Esophagus muscularis mucosa (tissue), 4 donors: ENCODE results near the gene ATF7. TPM values are rescaled to one million over a fixed set of nuclear protein-coding genes. Genes with fewer than 3 reads are reported as not detected.
A peak's percentile ranks its signal among the peaks of the same experiment; 100 is the strongest.

ENCODE experiments used
- DNase-seq: peaks from one replicate; pipeline ENCODE4 v3.0.0-alpha.2; 2017; ENCODE audit errors: extremely low spot score
- H3K27ac ChIP-seq, 4 donors: fragments of 200-600 bp; sonication (generic); replicated peaks in 1 of 4; 1 replicate in 3 of 4; 2 replicates in 1 of 4; pipeline ENCODE4 v1.5.1; 2016 to 2019; ENCODE audit warnings: mild to moderate bottlenecking in 1 of 4
- H3K27me3 ChIP-seq, 4 donors: fragments of 200-600 bp; sonication (generic); one replicate each; pipeline versions ENCODE4 v1.5.1 to v1.6.0; 2016 to 2019
- H3K36me3 ChIP-seq, 4 donors: fragments of 200-600 bp; sonication (generic); one replicate each; pipeline ENCODE4 v1.5.1; 2016 to 2019
- H3K4me1 ChIP-seq, 4 donors: fragments of 200-600 bp; sonication (generic); one replicate each; pipeline ENCODE4 v1.5.1; 2016 to 2019
- H3K4me3 ChIP-seq, 4 donors: fragments of 200-600 bp; sonication (generic); 1 replicate in 2 of 4; 2 replicates in 2 of 4; pipeline ENCODE4 v1.5.1; 2016 to 2019; ENCODE audit warnings: mild to moderate bottlenecking in 4 of 4, moderate library complexity in 1 of 4
- H3K9me3 ChIP-seq, 4 donors: fragments of 200-600 bp; sonication (generic); 1 replicate in 3 of 4; 2 replicates in 1 of 4; pipeline ENCODE4 v1.5.1; 2016 to 2019
- EP300 ChIP-seq: sonication (generic); formaldehyde crosslinking; IDR thresholded peaks from one replicate; pipeline ENCODE4 v1.6.1; 2017; ENCODE audit warnings: antibody characterized with exemption
- POLR2A ChIP-seq: fragments of 450-650 bp; IDR thresholded peaks from one replicate; pipeline ENCODE4 v1.6.1; 2017; ENCODE audit warnings: antibody characterized with exemption, moderate library complexity, mild to moderate bottlenecking, low read depth
- POLR2AphosphoS5 ChIP-seq, 2 donors: sonication (generic); formaldehyde crosslinking; IDR thresholded peaks; one replicate each; pipeline ENCODE4 v1.6.1; 2017; ENCODE audit warnings: antibody characterized with exemption in 2 of 2
- WGBS: methylation state at CpG from one replicate; pipeline ENCODE4 v1.1.5; 2018; 5-methylcytosine and 5-hydroxymethylcytosine counted together
- intact Hi-C: fragments of 100-400 bp; cut with DNase I; formaldehyde crosslinking; loops from one replicate; pipeline ENCODE4 v1.15.1; 2023
- total RNA-seq, 4 donors: library from RNA; depleted of rRNA; stranded (reverse); fragments of >200 nt; gene quantifications; one replicate each; pipeline versions ENCODE4 v1.1.0 to v1.2.1, GENCODE V29; 2016
- TF ChIP-seq, protein P1 (sequence below), 3 experiments: fragments of 200-600 bp in 2 of 3; fragments of 450-650 bp in 1 of 3; sonication (generic) in 2 of 3; IDR thresholded peaks; one replicate each; pipeline ENCODE4 v1.5.1; 2017 to 2019; ENCODE audit warnings: antibody characterized with exemption in 3 of 3, mild to moderate bottlenecking in 2 of 3, moderate library complexity in 1 of 3

ATF7 gene
- total RNA-seq, 4 donors from 2014 or later, result 23.5 to 43.6 (median 37.1) TPM

DNA sequence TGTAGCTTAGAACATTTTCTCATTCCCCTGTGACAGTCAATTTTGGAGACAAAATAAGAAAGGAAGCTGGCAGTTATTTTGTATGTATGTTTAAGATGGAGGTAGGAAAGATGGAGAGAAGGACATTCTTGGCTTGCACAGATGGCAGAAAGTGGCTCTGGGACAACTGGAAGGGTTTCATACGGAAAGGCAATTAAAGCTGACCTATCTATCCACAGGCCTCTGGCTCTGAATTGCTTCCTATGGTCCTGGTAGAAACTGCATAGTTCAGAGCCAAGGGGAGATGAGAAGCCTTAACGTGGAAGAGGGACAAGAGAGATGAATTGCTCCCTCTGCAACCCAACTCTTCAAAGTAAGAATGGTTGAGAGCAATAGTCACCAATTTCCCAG, 110.9 kb downstream of the ATF7 start:
- no peaks in the 10 kb centered on the region for H3K27me3 ChIP-seq
- no peak for DNase-seq
- 47% methylated on average over 2 of the region's 2 CpGs for WGBS
- H3K9me3 ChIP-seq, result no peaks in the 10 kb centered on the region
- intact Hi-C loops, result no loop called here
- TF ChIP-seq, protein P1, sequence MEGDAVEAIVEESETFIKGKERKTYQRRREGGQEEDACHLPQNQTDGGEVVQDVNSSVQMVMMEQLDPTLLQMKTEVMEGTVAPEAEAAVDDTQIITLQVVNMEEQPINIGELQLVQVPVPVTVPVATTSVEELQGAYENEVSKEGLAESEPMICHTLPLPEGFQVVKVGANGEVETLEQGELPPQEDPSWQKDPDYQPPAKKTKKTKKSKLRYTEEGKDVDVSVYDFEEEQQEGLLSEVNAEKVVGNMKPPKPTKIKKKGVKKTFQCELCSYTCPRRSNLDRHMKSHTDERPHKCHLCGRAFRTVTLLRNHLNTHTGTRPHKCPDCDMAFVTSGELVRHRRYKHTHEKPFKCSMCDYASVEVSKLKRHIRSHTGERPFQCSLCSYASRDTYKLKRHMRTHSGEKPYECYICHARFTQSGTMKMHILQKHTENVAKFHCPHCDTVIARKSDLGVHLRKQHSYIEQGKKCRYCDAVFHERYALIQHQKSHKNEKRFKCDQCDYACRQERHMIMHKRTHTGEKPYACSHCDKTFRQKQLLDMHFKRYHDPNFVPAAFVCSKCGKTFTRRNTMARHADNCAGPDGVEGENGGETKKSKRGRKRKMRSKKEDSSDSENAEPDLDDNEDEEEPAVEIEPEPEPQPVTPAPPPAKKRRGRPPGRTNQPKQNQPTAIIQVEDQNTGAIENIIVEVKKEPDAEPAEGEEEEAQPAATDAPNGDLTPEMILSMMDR (IDR thresholded peaks at IDR 0.05), result no peak
- TF ChIP-seq EP300, result no peak
- no peak for TF ChIP-seq POLR2AphosphoS5 (IDR thresholded peaks at IDR 0.05)
- TF ChIP-seq POLR2A, result no peak
- no peak overlapping the region for H3K4me3 ChIP-seq
- H3K4me1 ChIP-seq, result no peaks in the 10 kb centered on the region
- H3K36me3 ChIP-seq, result peaks cover 66 to 100% (median 98%) of the 10 kb centered on the region in 4 donors
- H3K27ac ChIP-seq, result no peak overlapping the region

DNA sequence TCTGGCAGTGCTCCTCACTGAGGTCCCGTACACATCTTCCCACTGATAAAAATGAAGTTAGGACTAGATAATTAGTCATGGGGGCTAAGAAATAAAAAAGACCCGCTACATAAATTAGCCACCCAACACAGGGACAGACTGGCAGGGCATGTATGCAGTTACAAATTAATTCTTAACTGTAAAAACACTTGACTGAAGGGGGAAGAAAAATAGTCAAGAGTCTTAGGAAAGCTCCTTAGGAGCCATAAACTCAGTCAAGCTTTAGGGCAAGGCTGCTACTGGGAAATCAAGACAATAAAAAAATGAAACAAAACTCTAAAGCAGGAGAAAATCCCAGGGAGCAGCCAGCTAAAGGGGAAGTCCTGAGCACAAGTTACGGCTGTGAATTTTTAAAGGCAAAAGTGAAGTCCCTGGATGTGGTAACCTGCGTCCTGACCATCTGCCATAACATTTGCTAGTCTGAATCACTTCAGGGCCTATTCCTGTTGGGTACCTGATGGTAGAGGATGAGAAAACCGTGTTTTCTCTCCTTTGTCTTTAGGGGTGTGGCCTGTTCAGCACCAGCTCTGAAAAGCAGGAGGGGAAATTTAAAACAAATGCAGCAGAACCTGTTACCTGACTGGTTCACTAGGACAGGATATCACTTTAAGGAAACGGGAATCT, 111.4 kb downstream of the ATF7 start:
- no peaks in the 10 kb centered on the region for H3K27me3 ChIP-seq
- H3K4me3 ChIP-seq, result no peak overlapping the region
- peaks cover 66 to 100% (median 96%) of the 10 kb centered on the region in 4 donors for H3K36me3 ChIP-seq
- no peak for DNase-seq
- no peak overlapping the region for H3K27ac ChIP-seq
- TF ChIP-seq EP300 (no peak), POLR2A (no peak), POLR2AphosphoS5 (IDR thresholded peaks at IDR 0.05) (no peak)
- TF ChIP-seq, protein P1 (IDR thresholded peaks at IDR 0.05), result no peak
- H3K4me1 ChIP-seq, result no peaks in the 10 kb centered on the region
- WGBS, result 71% methylated on average over 6 of the region's 6 CpGs
- intact Hi-C loops, result no loop called here
- H3K9me3 ChIP-seq, result no peaks in the 10 kb centered on the region

DNA sequence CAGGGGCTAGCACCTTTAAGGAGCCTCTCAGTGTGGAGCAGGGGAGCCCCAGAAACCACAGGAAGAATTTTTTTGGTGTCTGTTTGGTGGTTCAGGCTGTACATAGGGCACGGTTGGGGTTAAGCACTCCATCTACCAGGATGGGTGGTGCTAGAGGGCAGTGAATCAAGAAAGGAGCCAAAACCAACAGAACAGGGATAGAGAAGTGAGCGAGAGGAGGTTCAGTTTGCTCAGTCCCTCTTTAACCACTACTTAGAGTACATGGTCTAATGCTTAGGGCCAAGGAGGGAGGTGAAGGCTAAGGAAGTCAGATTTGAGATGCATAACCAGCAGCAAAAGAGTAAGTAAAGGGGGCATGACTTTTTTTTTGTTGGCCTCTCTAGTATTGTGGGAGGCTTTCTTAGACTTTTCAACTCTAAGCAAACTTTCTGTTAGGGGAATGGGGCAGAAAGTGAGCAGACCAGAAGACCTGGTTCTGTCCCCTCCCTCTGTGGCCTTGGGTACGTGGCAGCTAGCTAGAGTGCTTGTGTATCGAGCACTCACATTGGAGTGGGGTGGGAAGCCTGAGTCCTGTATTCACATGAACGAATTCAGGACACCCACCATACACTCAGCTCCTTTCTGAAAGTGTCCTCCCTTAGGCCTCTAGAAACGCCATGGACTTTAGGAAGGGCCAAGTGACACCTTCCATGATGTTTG, 112.3 kb downstream of the ATF7 start:
- WGBS, result 79% methylated on average over 6 of the region's 6 CpGs
- peaks cover 66 to 97% (median 87%) of the 10 kb centered on the region in 4 donors for H3K36me3 ChIP-seq

DNA sequence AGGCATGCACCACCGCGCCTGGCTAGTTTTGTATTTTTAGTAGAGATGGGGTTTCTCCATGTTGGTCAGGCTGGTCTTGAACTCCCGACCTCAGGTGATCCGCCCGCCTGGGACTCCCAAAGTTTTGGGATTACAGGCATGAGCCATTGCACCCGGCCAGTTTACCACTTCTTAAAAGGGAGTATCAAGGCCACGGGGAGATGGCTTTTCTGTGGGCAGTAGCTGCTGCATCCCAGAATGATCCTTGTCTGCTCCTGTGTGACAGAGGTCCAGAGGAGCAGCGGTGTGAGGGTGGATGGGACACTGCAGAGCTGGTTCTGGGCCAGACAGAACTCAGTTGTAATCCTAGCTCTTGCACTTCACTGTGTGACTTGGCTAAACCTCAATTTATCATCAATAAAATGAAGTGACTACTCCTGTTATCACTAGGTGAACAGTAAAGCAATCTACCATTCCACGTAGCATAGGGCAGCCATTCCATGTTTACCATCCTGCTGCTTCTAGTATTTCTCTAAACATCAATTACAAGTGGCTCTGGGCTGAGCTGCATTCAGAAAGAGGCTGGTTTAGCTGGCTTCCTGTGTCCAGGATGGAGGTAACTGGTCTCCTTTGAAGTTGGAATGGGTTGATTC, 115.9 kb downstream of the ATF7 start:
- TF ChIP-seq, protein P1 (IDR thresholded peaks at IDR 0.05), result no peak
- TF ChIP-seq POLR2AphosphoS5 (IDR thresholded peaks at IDR 0.05), result peak in 1 of 2 donors; percentile 7
- intact Hi-C loops, result no loop called here
- Histone ChIP-seq H3K4me3 (no peak overlapping the region), H3K27ac (no peak overlapping the region), H3K4me1 (peaks cover 6 to 15% (median 9%) of the 10 kb centered on the region in 4 donors), H3K27me3 (no peaks in the 10 kb centered on the region), H3K36me3 (peaks cover 44 to 89% (median 75%) of the 10 kb centered on the region in 4 donors), H3K9me3 (no peaks in the 10 kb centered on the region)
- WGBS, result 83% methylated on average over 4 of the region's 9 CpGs
- no peak for DNase-seq

More for the DNA sequence above, 112.3 kb downstream of the ATF7 start:
- TF ChIP-seq EP300, result no peak
- TF ChIP-seq, protein P1 (IDR thresholded peaks at IDR 0.05), result no peak
- no peak for TF ChIP-seq POLR2AphosphoS5 (IDR thresholded peaks at IDR 0.05)
- TF ChIP-seq POLR2A, result no peak
- DNase-seq, result no peak
- Histone ChIP-seq H3K9me3 (no peaks in the 10 kb centered on the region), H3K4me1 (peaks cover under 1 to 3% (median under 1%) of the 10 kb centered on the region in 4 donors), H3K27me3 (no peaks in the 10 kb centered on the region), H3K27ac (no peak overlapping the region), H3K4me3 (no peak overlapping the region)
- intact Hi-C loops, result no loop called here
